ENCODE data around the gene ATXN7L3.

GRCh38 chr17:44207319-44207718, 7.6 kb upstream of the ATXN7L3 start:
- TF ChIP-seq EZH2 (IDR thresholded peaks at IDR 0.05): no peak
- no peak for TF ChIP-seq POLR2AphosphoS5 (IDR thresholded peaks at IDR 0.05; ENCODE audit: borderline replicate concordance, low read depth, low read length)
- TF ChIP-seq FOXP2 (optimal IDR thresholded peaks at IDR 0.05; ENCODE audit: control extremely low read depth, extremely low read length, insufficient read depth): no peak

Data from SK-N-MC (cell line).